Measurements from ENCODE around the gene METTL25B.

- TF ChIP-seq POLR2AphosphoS5 (IDR thresholded peaks at IDR 0.05; ENCODE audit: borderline replicate concordance, low read depth, low read length) (no peak), EZH2 (IDR thresholded peaks at IDR 0.05) (no peak)
Measured at GRCh38 chr1:156694690-156694962, 33.6 kb upstream of the METTL25B start.
